Stimulated activated CD4-positive, alpha-beta T cell treated with anti-CD3 and anti-CD28 coated beads, Interleukin-4, amount 100 ng/mL, for 4 hours (primary cell): ENCODE results near the gene CCNC.

Experiments used
- DNase-seq, 2 experiments: peaks; one replicate each; pipeline ENCODE4 v3.0.0-alpha.2; 2020

CCNC gene

GRCh38 chr6:99568103-99568933, at the start of gene CCNC:
TSS of gene CCNC (minus strand) at chr6:99568660. CDS start at chr6:99568527, 133 bp downstream.
- DNase-seq = peak; percentile 83 to 90

DNA sequence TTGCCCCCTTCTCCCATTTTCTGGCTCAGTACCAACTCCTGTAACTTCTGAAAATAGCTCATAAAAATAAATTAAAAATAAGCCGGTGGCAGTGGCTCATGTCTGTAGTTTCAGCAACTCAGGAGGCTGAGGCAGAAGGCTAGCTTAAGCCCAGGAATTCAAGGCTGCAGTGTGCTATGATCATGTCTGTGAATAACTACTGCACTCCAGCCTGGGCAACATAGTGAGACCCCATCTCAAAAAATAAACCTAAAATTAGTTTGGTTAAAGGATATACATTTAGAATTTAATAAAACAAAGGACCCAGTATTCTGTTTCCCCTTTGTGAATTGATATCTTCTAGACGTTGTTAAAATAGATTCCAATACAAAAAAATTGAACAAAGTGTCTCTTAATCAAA, 48.7 kb upstream of the CCNC start:
- no peak for DNase-seq

- DNase-seq = no peak
Measured at GRCh38 chr6:99614430-99615186, 46.1 kb upstream of the CCNC start.

- no peak for DNase-seq
Measured at GRCh38 chr6:99613705-99614429, 45.4 kb upstream of the CCNC start.

GRCh38 chr6:99613409-99613704, 44.9 kb upstream of the CCNC start:
- peak; percentile 37 to 48 for DNase-seq

GRCh38 chr6:99612551-99613408, 44.3 kb upstream of the CCNC start:
- no peak for DNase-seq

- DNase-seq = no peak
Measured at GRCh38 chr6:99611148-99611547, 42.7 kb upstream of the CCNC start.

- DNase-seq = no peak
Measured at GRCh38 chr6:99609905-99610489, 41.5 kb upstream of the CCNC start.

DNA sequence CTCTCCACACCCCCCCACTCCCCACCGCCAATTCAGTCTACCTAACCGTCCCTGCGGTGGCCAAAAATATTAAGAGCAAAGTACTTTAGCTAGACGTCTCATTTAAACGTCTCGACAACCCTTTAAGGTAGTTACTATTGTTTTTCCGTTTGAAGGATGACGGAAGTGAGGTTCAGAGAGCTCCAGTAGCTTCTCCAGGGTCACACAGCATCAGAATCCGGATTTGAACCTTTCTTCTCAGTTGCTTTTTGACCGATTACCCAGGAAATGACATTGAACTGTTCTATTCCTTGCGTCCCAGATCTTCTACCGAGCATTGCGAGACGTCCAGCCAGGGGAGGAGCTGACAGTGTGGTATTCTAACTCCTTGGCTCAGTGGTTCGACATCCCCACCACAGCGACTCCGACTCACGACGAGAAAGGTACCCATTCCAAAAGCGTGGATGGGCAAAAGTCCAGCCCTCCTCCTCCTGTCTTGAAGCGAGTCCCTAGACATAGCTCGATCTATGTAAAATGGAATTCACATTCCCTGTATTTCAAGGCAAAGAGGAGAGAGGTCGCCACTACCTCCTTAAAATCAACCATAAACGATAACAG, 40.5 kb upstream of the CCNC start:
- DNase-seq = no peak

- no peak for DNase-seq
Measured at GRCh38 chr6:99608059-99608885, 39.8 kb upstream of the CCNC start.

DNA sequence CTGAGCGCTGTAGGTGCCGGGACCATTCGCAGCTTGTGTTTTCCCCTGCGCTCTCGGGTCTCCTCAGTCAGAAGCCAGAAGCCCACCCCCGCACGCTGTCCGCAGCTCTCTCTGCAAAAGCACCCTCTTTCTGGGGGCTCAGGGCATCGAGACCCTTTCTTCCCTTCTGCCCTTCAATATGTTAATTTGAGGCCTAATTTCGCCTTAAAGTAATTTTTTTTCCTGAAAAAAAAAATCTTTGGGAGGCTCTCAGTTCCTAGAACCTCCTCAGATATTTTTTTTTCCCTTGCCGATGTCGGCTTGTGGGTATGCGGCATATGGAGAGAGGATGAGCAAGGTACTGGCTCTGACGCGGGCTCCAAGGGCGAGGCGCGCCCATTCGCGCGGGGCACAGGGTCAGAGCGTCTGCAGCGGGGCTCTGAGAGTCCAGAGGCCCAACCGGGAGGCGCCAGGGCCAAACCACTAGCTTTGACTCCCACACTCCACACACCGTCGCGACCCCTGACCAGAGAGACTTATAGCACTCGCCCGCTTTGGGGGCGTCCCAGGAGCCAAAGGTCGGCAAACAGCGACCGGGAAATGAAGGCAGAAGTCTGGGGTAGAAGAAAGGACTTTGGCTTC, 39.1 kb upstream of the CCNC start:
- no peak for DNase-seq

DNA sequence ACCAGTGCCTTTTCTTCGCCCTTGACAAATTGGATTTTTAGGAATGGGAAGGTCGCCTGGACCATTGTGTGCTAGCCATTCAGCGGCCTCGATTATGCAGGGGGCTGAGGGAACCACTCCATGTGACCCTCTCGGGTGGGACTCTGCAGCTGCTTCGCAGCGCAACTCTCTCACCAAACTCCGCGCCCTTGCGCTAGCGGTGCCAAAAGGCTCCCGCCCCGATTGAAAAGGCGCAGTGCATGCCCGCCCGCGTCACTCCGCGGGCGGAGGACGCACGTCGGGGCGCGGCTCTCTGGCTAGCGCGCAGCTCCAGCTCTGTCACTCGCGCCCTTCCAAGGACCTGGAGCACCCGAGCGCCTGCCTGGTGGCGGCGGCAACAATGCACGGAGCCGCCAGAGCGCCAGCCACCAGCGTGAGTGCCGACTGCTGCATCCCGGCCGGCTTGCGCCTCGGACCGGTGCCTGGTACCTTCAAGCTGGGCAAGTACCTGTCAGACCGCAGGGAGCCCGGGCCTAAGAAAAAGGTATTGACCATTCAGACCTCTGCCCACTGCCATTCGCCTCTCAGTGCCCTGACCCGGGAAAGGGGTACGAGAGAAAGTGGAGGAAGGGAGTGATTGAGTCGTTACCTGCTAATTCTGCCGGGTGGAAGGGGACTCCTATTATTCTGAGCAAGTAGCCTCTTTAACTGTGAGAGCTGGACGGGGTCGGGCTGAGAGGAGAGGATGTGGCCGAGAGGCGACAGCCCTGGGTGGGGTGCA, 38.4 kb upstream of the CCNC start, which contains the start of gene PRDM13:
Gene PRDM13, plus strand, starts transcription at position 178 of the 760 bp plus-strand sequence. Its CDS starts 202 bp downstream, at position 380.
- no peak for DNase-seq

- no peak for DNase-seq
Measured at GRCh38 chr6:99605911-99606655, 37.6 kb upstream of the CCNC start.

GRCh38 chr6:99605074-99605734, 36.7 kb upstream of the CCNC start:
- no peak for DNase-seq

- DNase-seq = no peak
Measured at GRCh38 chr6:99604166-99605073, 36.0 kb upstream of the CCNC start.

- DNase-seq = no peak
Measured at GRCh38 chr6:99603421-99604165, 35.1 kb upstream of the CCNC start.
